Tibial artery (tissue), 4 donors: ENCODE results near the gene OGFOD3.

ENCODE experiments used
- DNase-seq, 2 donors: peaks; one replicate each; pipeline ENCODE4 v3.0.0-alpha.2; 2019
- H3K27ac ChIP-seq, 2 donors: fragments of 200-600 bp; sonication (generic) in 1 of 2; 1 replicate in 1 of 2; 2 replicates in 1 of 2; pipeline ENCODE4 v1.5.1; 2018 to 2019; ENCODE audit warnings: mild to moderate bottlenecking in 1 of 2
- H3K27me3 ChIP-seq, 2 donors: fragments of 200-600 bp; sonication (generic) in 1 of 2; one replicate each; pipeline versions ENCODE4 v1.5.1 to v1.6.0; 2016 to 2019
- H3K36me3 ChIP-seq, 3 donors: fragments of 200-600 bp; sonication (generic) in 2 of 3; one replicate each; pipeline ENCODE4 v1.5.1; 2016 to 2019; ENCODE audit warnings: mild to moderate bottlenecking in 2 of 3
- H3K4me1 ChIP-seq, 4 donors: fragments of 200-600 bp; sonication (generic) in 2 of 4; 1 replicate in 3 of 4; 2 replicates in 1 of 4; pipeline ENCODE4 v1.5.1; 2016 to 2019
- H3K4me3 ChIP-seq, 2 donors: fragments of 200-600 bp; sonication (generic) in 1 of 2; 1 replicate in 1 of 2; 2 replicates in 1 of 2; pipeline ENCODE4 v1.5.1; 2018 to 2019; ENCODE audit warnings: mild to moderate bottlenecking in 2 of 2
- H3K9me3 ChIP-seq, 3 donors: fragments of 200-600 bp; sonication (generic) in 1 of 3; one replicate each; pipeline ENCODE4 v1.5.1; 2016 to 2019
- CTCF ChIP-seq, 2 experiments: fragments of 200-600 bp in 1 of 2; fragments of 450-650 bp in 1 of 2; IDR thresholded peaks; one replicate each; pipeline ENCODE4 v1.5.1; 2017 to 2019; ENCODE audit warnings: antibody characterized with exemption in 2 of 2, mild to moderate bottlenecking in 1 of 2, moderate library complexity in 1 of 2
- intact Hi-C: fragments of 100-400 bp; cut with DNase I; formaldehyde crosslinking; loops from one replicate; pipeline ENCODE4 v1.15.0; 2023; ENCODE audit warnings: low total_unique reads

Gene OGFOD3

GRCh38 chr17:82449883-82450356 is 31.5 kb upstream of the OGFOD3 start:
- peaks cover 0 to 33% (median 25%) of the 10 kb centered on the region in 4 donors for H3K4me1 ChIP-seq
- intact Hi-C loops: loop anchor here (5.0 to 10.0 kb wide), 2 partner anchors 42 to 105 kb away; no protein-coding TSS in a partner anchor
- no peaks in the 10 kb centered on the region for H3K27me3 ChIP-seq
- no peak for TF ChIP-seq CTCF (IDR thresholded peaks at IDR 0.05)
- H3K4me3 ChIP-seq: peak overlapping the region; percentile 82 to 94
- DNase-seq: no peak
- peak overlapping the region; percentile 87 to 90 for H3K27ac ChIP-seq
- no peaks in the 10 kb centered on the region for H3K9me3 ChIP-seq
- H3K36me3 ChIP-seq: peaks cover 0 to 8% (median 0%) of the 10 kb centered on the region in 3 donors

GRCh38 chr17:82449131-82449882 is 30.9 kb upstream of the OGFOD3 start:
- TF ChIP-seq CTCF (IDR thresholded peaks at IDR 0.05): no peak
- peak overlapping the region; percentile 82 to 94 for H3K4me3 ChIP-seq
- no peaks in the 10 kb centered on the region for H3K9me3 ChIP-seq
- peak overlapping the region; percentile 87 to 90 for H3K27ac ChIP-seq
- DNase-seq: no peak
- no peaks in the 10 kb centered on the region for H3K27me3 ChIP-seq
- intact Hi-C loops: no loop called here
- peaks cover 0 to 13% (median 2%) of the 10 kb centered on the region in 3 donors for H3K36me3 ChIP-seq
- peaks cover 0 to 36% (median 27%) of the 10 kb centered on the region in 4 donors for H3K4me1 ChIP-seq

GRCh38 chr17:82447876-82448275 is 29.5 kb upstream of the OGFOD3 start:
- Histone ChIP-seq H3K27ac (no peak overlapping the region), H3K36me3 (peaks cover 0 to 27% (median 16%) of the 10 kb centered on the region in 3 donors), H3K4me3 (no peak overlapping the region), H3K27me3 (no peaks in the 10 kb centered on the region), H3K9me3 (no peaks in the 10 kb centered on the region), H3K4me1 (peaks cover 0 to 40% (median 27%) of the 10 kb centered on the region in 4 donors)
- intact Hi-C loops: no loop called here
- DNase-seq: no peak
- TF ChIP-seq CTCF (IDR thresholded peaks at IDR 0.05): no peak

GRCh38 chr17:82446649-82447048 is 28.3 kb upstream of the OGFOD3 start:
- Histone ChIP-seq H3K27me3 (no peaks in the 10 kb centered on the region), H3K9me3 (no peaks in the 10 kb centered on the region), H3K4me1 (peaks cover 0 to 40% (median 27%) of the 10 kb centered on the region in 4 donors), H3K27ac (no peak overlapping the region), H3K4me3 (no peak overlapping the region), H3K36me3 (peaks cover 0 to 39% (median 21%) of the 10 kb centered on the region in 3 donors)
- TF ChIP-seq CTCF (IDR thresholded peaks at IDR 0.05): no peak
- no peak for DNase-seq
- intact Hi-C loops: no loop called here

- no peaks in the 10 kb centered on the region for H3K27me3 ChIP-seq
- TF ChIP-seq CTCF (IDR thresholded peaks at IDR 0.05): no peak
- peaks cover 0 to 40% (median 22%) of the 10 kb centered on the region in 4 donors for H3K4me1 ChIP-seq
- H3K9me3 ChIP-seq: no peaks in the 10 kb centered on the region
- no peak for DNase-seq
- H3K36me3 ChIP-seq: peaks cover 0 to 43% (median 21%) of the 10 kb centered on the region in 3 donors
- no peak overlapping the region for H3K4me3 ChIP-seq
- intact Hi-C loops: no loop called here
- H3K27ac ChIP-seq: no peak overlapping the region
These were observed 27.7 kb upstream of the OGFOD3 start for GRCh38 chr17:82446124-82446523.
